Osteocyte (in vitro differentiated cells): Measurements from ENCODE around the gene CTPS2. TPM values are rescaled to one million over a fixed set of nuclear protein-coding genes. Genes with fewer than 3 reads are reported as not detected.

Source experiments
- DNase-seq: peaks from one replicate; pipeline ENCODE4 v3.0.0; 2021; ENCODE audit warnings: mixed read lengths; ENCODE audit not compliant: unreplicated experiment; ENCODE audit errors: extremely low spot score
- H3K27ac Mint-ChIP-seq: one replicate; pipeline ENCODE4 v1.8.0; 2021; ENCODE audit warnings: mild to moderate bottlenecking, mixed read lengths; ENCODE audit not compliant: unreplicated experiment
- H3K27me3 Mint-ChIP-seq: one replicate; pipeline ENCODE4 v1.8.0; 2021; ENCODE audit warnings: mixed read lengths; ENCODE audit not compliant: unreplicated experiment
- H3K36me3 Mint-ChIP-seq: one replicate; pipeline ENCODE4 v1.8.0; 2021; ENCODE audit warnings: mixed read lengths; ENCODE audit not compliant: unreplicated experiment
- H3K4me1 Mint-ChIP-seq: one replicate; pipeline ENCODE4 v1.8.0; 2021; ENCODE audit warnings: mixed read lengths; ENCODE audit not compliant: unreplicated experiment
- H3K4me3 Mint-ChIP-seq: one replicate; pipeline ENCODE4 v1.8.0; 2021; ENCODE audit warnings: mild to moderate bottlenecking, moderate library complexity, mixed read lengths; ENCODE audit not compliant: unreplicated experiment
- H3K9me3 Mint-ChIP-seq: one replicate; pipeline ENCODE4 v1.8.0; 2021; ENCODE audit warnings: mixed read lengths; ENCODE audit not compliant: unreplicated experiment
- total RNA-seq: library from RNA; stranded (reverse); gene quantifications from 2 replicates; pipeline ENCODE4 v1.2.1, GENCODE V29; 2021
- TF ChIP-seq, protein P1 (sequence below): fragments of 200-600 bp; sonication (generic); IDR thresholded peaks from 2 replicates; pipeline ENCODE4 v1.5.0; 2021; ENCODE audit warnings: antibody characterized with exemption, mild to moderate bottlenecking, moderate library complexity

The CTPS2 gene
- total RNA-seq, 1 donor from 2014 or later = 37.1 TPM

DNA sequence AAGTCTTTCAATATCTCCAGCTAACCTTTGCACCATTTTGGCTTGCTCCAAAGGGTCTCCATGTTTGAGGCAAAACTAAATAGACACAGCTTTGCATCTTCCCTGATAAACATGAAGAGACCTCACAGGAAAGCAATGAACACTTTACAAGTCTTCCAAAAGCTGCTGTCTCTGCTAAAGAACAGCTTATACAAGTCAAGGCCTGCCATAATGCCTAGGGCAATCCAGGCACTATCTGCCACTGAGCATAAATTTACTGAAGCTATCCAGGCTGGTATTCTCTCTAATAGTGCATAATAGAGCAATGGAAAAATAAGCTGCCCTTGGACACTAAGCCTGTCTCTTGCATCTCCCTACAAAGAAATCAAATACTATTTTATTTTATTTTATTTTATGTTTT, 122.6 kb downstream of the CTPS2 start:
- no peak overlapping the region for H3K4me3 Mint-ChIP-seq
- no peak for DNase-seq
- H3K9me3 Mint-ChIP-seq = peaks cover 13% of the 10 kb centered on the region
- peaks cover 43% of the 10 kb centered on the region for H3K36me3 Mint-ChIP-seq
- TF ChIP-seq, protein P1, sequence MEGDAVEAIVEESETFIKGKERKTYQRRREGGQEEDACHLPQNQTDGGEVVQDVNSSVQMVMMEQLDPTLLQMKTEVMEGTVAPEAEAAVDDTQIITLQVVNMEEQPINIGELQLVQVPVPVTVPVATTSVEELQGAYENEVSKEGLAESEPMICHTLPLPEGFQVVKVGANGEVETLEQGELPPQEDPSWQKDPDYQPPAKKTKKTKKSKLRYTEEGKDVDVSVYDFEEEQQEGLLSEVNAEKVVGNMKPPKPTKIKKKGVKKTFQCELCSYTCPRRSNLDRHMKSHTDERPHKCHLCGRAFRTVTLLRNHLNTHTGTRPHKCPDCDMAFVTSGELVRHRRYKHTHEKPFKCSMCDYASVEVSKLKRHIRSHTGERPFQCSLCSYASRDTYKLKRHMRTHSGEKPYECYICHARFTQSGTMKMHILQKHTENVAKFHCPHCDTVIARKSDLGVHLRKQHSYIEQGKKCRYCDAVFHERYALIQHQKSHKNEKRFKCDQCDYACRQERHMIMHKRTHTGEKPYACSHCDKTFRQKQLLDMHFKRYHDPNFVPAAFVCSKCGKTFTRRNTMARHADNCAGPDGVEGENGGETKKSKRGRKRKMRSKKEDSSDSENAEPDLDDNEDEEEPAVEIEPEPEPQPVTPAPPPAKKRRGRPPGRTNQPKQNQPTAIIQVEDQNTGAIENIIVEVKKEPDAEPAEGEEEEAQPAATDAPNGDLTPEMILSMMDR = no peak
- H3K27ac Mint-ChIP-seq = no peak overlapping the region
- peaks cover 14% of the 10 kb centered on the region for H3K4me1 Mint-ChIP-seq
- no peaks in the 10 kb centered on the region for H3K27me3 Mint-ChIP-seq

DNA sequence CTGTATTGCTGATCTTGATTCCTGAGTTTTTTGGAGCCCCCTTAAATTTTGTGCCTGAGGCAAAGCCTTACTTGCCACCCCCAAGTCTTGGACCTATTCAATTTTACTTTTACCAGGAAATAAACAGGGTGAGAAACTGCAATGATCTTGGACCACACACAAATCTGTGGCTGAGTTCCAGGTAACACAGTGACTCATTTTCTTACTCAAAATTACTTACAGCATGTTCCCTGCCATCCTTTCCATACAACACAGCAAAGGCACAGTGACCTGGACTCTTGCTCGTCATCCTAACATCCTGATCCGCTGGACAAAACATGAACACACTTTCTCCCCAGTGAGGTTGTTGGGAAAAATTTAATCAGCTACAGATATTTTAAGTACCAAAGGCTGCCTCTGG, 123.3 kb downstream of the CTPS2 start:
- Mint-ChIP-seq H3K9me3 (peaks cover 13% of the 10 kb centered on the region), H3K27ac (peak overlapping the region; percentile 0), H3K27me3 (no peaks in the 10 kb centered on the region), H3K4me3 (no peak overlapping the region), H3K36me3 (peaks cover 43% of the 10 kb centered on the region), H3K4me1 (peaks cover 14% of the 10 kb centered on the region)
- TF ChIP-seq, protein P1 = no peak
- DNase-seq = no peak

DNA sequence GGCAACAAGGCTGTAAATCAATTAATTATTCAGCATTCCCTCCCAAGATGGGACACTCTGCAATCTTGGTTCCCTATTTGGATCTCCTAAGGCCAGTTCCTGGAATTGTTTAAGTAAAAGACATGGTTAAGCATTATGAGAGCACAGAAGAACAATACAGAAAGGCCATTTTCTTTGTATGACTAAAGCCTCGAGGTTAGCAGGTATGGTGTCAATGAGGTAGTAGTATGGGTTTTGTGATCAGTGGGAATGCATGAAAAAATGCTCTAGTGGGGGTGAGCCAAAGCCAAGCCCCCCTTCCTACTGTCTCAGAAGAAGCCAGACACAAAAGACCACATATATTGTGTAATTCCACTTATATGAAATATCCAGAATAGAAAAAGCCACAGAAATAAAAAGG, 124.2 kb downstream of the CTPS2 start:
- no peak overlapping the region for H3K4me3 Mint-ChIP-seq
- H3K36me3 Mint-ChIP-seq = peaks cover 46% of the 10 kb centered on the region

DNA sequence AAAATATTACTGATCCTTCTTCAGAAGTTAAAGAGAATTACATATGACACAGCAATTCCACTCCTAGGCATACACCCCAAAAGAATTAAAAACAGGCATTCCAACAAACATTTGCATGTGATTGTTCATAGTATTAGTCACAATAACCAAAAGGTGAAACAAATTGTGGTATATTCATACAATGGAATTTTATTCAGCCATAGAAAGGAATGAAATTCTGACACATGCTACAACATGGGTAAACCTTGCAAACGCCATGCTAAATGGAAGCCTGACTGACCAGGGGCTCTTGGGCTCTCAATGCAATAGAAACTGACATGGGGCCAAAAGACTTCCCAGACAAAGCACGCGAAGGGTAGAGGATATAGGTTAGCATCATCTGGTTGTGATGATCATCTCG, 124.6 kb downstream of the CTPS2 start:
- no peak for DNase-seq
- Mint-ChIP-seq H3K9me3 (peaks cover 16% of the 10 kb centered on the region), H3K4me3 (no peak overlapping the region), H3K27ac (no peak overlapping the region), H3K27me3 (no peaks in the 10 kb centered on the region), H3K4me1 (peaks cover 14% of the 10 kb centered on the region), H3K36me3 (peaks cover 46% of the 10 kb centered on the region)
- TF ChIP-seq, protein P1 = no peak

More for the DNA sequence above, 124.2 kb downstream of the CTPS2 start:
- TF ChIP-seq, protein P1 = no peak
- H3K27me3 Mint-ChIP-seq = no peaks in the 10 kb centered on the region
- peaks cover 13% of the 10 kb centered on the region for H3K9me3 Mint-ChIP-seq
- peaks cover 14% of the 10 kb centered on the region for H3K4me1 Mint-ChIP-seq
- H3K27ac Mint-ChIP-seq = no peak overlapping the region
- no peak for DNase-seq

DNA sequence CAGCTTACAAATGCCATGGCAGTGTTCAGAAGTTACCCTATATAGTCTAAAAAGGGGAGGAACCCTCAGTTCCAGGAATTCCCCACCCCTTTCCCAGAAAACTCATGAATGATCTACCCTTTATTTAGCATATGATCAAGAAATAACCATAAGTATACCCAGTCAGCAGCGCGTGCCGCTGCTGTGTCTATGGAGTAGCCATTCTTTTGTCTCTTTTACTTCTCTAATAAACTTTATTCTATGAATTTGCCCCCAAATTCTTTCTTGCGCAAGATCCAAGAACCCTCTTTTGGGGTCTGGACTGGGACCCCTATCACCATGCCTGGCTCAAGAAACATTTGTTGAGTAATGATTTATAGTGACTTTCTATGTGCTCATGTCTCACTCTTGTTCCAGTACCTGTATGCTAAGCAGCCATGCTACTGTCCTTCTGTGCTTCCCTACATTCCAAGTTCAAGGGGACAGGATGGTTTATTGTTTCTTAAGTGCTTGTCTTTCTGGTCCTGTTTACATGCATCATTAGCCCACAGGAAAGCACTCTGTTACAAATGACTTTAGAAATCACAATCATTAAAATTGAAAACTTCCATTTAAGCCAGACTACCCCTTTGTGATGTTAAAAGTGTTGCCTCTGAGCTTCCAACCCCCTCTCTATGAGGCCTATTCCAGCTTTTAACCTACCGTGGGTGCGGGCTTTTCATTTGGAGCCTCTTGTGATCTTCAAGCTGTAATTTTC, 125.9 kb downstream of the CTPS2 start:
- TF ChIP-seq, protein P1 = no peak
- Mint-ChIP-seq H3K9me3 (peaks cover 20% of the 10 kb centered on the region), H3K27me3 (no peaks in the 10 kb centered on the region), H3K36me3 (peaks cover 43% of the 10 kb centered on the region), H3K4me3 (no peak overlapping the region), H3K27ac (no peak overlapping the region), H3K4me1 (peaks cover 14% of the 10 kb centered on the region)
- DNase-seq = no peak
